GM12872 (cell line): ENCODE data around the gene CFAP46.

Experiments used
- TF ChIP-seq, protein P1 (sequence below): IDR thresholded peaks from 3 replicates; pipeline ENCODE4 v1.5.1; 2011; ENCODE audit warnings: low read depth, mild to moderate bottlenecking, low read length, moderate library complexity; ENCODE audit not compliant: insufficient read depth

The CFAP46 gene

GRCh38 chr10:132918617-132919373 is 23.6 kb downstream of the CFAP46 start:
- TF ChIP-seq, protein P1, sequence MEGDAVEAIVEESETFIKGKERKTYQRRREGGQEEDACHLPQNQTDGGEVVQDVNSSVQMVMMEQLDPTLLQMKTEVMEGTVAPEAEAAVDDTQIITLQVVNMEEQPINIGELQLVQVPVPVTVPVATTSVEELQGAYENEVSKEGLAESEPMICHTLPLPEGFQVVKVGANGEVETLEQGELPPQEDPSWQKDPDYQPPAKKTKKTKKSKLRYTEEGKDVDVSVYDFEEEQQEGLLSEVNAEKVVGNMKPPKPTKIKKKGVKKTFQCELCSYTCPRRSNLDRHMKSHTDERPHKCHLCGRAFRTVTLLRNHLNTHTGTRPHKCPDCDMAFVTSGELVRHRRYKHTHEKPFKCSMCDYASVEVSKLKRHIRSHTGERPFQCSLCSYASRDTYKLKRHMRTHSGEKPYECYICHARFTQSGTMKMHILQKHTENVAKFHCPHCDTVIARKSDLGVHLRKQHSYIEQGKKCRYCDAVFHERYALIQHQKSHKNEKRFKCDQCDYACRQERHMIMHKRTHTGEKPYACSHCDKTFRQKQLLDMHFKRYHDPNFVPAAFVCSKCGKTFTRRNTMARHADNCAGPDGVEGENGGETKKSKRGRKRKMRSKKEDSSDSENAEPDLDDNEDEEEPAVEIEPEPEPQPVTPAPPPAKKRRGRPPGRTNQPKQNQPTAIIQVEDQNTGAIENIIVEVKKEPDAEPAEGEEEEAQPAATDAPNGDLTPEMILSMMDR: no peak

GRCh38 chr10:132918264-132918616 is 24.1 kb downstream of the CFAP46 start:
- TF ChIP-seq, protein P1: no peak

DNA sequence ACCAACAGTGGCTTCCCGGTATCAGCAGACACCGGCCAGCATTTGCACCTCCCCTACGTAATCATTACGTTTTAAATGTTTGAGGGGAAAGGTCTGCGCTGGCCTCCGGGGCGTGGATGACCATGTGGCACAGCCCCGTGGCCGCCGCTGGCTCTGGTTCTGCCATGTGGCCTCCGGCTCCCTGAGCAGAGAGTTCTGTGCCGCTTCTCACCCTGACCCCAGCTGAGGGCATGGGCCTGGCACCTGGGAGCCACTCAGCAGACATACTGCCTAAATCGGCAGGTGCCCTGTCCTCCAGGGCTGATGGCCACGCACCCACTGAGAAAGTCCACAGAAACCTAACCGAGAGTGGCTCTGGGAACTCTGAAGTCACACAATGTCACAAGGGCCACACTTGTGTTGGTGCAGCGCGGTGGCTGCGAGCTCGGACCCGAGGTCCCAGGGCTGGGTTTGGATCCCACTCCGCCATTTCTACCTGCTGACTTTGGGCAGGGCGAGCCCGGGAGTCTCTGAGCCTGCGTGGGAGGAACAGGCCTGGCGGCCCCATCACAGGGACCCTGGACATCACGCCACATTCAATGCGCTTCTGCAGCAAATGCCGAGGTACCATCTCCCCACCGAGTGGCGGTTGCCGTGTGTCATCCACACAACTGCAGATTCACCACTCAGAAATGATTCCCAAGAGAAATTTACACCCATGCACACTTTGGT is 25.3 kb downstream of the CFAP46 start:
- TF ChIP-seq, protein P1: no peak

DNA sequence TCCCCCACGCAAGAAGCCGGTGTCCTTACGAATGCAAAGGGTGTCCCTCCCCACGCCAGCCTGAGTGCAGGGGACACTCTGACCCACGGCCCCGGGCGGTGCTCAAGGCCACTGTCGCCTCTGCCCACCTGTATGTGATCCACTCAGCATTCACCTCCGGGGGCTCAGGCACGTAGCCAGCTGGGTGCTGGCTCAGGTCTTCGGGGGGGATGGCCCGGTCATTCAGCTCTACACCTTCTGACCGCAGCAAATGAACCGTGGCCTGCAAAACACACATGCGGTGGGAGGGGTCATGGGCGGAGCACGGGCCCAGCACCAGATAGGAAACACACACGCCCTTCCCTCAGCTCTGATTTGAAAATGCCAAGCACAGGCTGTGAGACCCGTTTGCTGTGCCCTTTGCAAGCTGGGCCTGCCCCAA is 25.9 kb downstream of the CFAP46 start:
- TF ChIP-seq, protein P1: no peak

GRCh38 chr10:132915411-132915810 is 27.0 kb downstream of the CFAP46 start:
- TF ChIP-seq, protein P1: no peak

- TF ChIP-seq, protein P1: no peak
Measured at GRCh38 chr10:132914732-132915131, 27.6 kb downstream of the CFAP46 start.

- TF ChIP-seq, protein P1: no peak
Measured at GRCh38 chr10:132913559-132914115, 28.7 kb downstream of the CFAP46 start.
